Cardiac muscle cell (in vitro differentiated cells and primary cell): ENCODE data around the gene CAPNS1. TPM values are rescaled to one million over a fixed set of nuclear protein-coding genes. Genes with fewer than 3 reads are reported as not detected.
A peak's percentile ranks its signal among the peaks of the same experiment; 100 is the strongest.
"Not testable (repeated sequence)": the region's sequence is repeated elsewhere in the genome, so short reads cannot be mapped to it uniquely, and the experiment has no call there.

Experiments
- DNase-seq, 2 donors: peaks; one replicate each; pipeline versions ENCODE4 v3.0.0 to v3.0.0-alpha.2; 2010 to 2017; ENCODE audit warnings: low read depth in 1 of 2, low spot score in 1 of 2
- H3K27ac ChIP-seq: fragments of 200-600 bp; sonication (generic); 2 replicates; pipeline ENCODE4 v1.5.1; 2016
- H3K27me3 ChIP-seq: fragments of 200-600 bp; sonication (generic); 2 replicates; pipeline ENCODE4 v1.6.0; 2016; ENCODE audit warnings: control low read depth
- H3K36me3 ChIP-seq: fragments of 200-600 bp; sonication (generic); 2 replicates; pipeline ENCODE4 v1.5.1; 2016; ENCODE audit warnings: control low read depth
- H3K4me1 ChIP-seq: fragments of 200-600 bp; sonication (generic); 2 replicates; pipeline ENCODE4 v1.8.1; 2017; ENCODE audit warnings: low read depth, mild to moderate bottlenecking, mixed run types
- H3K4me3 ChIP-seq: fragments of 200-600 bp; sonication (generic); 2 replicates; pipeline ENCODE4 v1.5.1; 2016; ENCODE audit warnings: mild to moderate bottlenecking
- H3K9me3 ChIP-seq: fragments of 200-600 bp; sonication (generic); 2 replicates; pipeline ENCODE4 v1.5.1; 2017; ENCODE audit warnings: low read depth, mild to moderate bottlenecking, control low read depth
- polyA plus RNA-seq: library from polyadenylated mRNA; unstranded; fragments of >200 nt; fragmentation: Nextera tagmentation; extraction: Ambion mirVana; gene quantifications from 2 replicates; pipeline ENCODE4 v1.2.1, GENCODE V29; 2016
- total RNA-seq: library from RNA; depleted of rRNA; stranded (reverse); fragments of >200 nt; gene quantifications from 2 replicates; pipeline ENCODE4 v1.2.3, GENCODE V29; 2016
- TF ChIP-seq, protein P1 (sequence below): IDR thresholded peaks from 2 replicates; pipeline ENCODE4 v1.5.1; 2012; ENCODE audit warnings: low read depth, mild to moderate bottlenecking, low read length

CAPNS1 gene
- total and polyA plus RNA-seq, 2 experiments from 2014 or later, result 198 to 413 TPM

DNA sequence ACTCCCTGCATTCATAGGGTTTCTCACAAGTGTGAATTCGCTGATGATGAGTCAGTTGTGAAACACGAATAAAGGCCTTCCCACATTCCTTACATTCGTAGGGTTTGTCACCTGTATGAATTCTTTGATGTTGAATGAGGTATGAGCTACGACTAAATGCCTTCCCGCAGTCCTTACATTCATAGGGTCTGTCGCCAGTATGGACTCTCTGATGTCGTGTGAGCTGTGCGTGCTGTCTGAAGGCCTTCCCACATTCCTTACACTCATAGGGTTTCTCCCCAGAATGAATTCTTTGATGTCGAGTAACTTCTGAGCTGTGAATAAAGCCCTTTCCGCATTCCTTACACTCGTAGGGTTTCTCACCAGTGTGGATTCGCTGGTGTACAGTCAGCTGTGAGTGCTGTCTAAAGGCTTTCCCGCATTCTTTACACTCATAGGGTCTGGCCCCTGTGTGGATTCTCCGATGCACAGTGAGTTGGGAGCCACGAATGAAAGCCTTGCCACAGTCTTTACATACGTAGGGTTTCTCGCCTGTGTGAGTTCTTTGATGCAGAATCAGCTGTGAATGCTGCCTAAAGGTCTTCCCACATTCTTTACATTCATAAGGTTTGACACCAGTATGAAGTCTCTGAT, 42.9 kb downstream of the CAPNS1 start:
- Histone ChIP-seq H3K4me1 (no peaks in the 10 kb centered on the region), H3K36me3 (no peaks in the 10 kb centered on the region), H3K4me3 (no peak overlapping the region), H3K9me3 (no peaks in the 10 kb centered on the region), H3K27ac (peak overlapping the region; percentile 83), H3K27me3 (no peaks in the 10 kb centered on the region)
- DNase-seq, result peak; percentile 3 to 33
- TF ChIP-seq, protein P1, sequence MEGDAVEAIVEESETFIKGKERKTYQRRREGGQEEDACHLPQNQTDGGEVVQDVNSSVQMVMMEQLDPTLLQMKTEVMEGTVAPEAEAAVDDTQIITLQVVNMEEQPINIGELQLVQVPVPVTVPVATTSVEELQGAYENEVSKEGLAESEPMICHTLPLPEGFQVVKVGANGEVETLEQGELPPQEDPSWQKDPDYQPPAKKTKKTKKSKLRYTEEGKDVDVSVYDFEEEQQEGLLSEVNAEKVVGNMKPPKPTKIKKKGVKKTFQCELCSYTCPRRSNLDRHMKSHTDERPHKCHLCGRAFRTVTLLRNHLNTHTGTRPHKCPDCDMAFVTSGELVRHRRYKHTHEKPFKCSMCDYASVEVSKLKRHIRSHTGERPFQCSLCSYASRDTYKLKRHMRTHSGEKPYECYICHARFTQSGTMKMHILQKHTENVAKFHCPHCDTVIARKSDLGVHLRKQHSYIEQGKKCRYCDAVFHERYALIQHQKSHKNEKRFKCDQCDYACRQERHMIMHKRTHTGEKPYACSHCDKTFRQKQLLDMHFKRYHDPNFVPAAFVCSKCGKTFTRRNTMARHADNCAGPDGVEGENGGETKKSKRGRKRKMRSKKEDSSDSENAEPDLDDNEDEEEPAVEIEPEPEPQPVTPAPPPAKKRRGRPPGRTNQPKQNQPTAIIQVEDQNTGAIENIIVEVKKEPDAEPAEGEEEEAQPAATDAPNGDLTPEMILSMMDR, result no peak

DNA sequence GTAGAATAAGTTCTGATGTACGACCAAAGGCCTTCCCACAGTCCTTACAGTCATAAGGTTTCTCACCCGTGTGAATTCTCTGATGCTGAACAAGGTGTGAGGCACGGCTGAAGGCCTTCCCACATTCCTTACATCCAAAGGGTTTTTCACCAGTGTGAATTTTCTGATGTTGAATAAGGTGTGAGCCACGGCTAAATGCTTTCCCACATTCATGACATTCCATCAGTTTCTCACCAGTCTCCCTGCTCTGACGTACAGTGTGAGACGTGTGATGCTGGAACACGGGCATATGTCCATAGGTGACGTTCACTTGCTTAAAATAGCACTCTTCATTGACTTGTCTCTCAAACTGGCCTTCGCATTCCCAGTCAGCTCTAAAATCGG, 43.4 kb downstream of the CAPNS1 start:
- H3K9me3 ChIP-seq, result no peaks in the 10 kb centered on the region
- H3K27me3 ChIP-seq, result no peaks in the 10 kb centered on the region
- peak overlapping the region; percentile 83 for H3K27ac ChIP-seq
- DNase-seq, result peak; percentile 6 to 19
- no peak overlapping the region for H3K4me3 ChIP-seq
- TF ChIP-seq, protein P1, result no peak
- H3K36me3 ChIP-seq, result no peaks in the 10 kb centered on the region
- H3K4me1 ChIP-seq, result no peaks in the 10 kb centered on the region

DNA sequence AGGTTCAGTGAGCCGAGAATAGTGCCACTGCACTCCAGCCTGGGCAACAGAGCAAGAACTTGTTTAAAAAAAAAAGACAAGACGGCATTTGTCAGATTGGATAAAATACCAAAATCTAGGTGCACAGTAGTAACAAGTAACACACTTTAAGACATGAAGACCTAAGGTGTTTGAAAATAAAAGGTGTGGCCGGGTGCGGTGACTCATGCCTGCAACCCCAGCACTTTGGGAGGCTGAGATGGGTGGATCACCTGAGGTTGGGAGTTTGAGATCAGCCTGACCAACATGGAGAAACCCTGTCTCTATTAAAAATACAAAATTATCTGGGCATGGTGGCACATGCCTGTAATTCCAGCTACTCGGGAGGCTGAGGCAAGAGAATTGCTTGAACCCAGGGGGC, 46.9 kb downstream of the CAPNS1 start:
- not testable (repeated sequence) for H3K4me3 ChIP-seq, DNase-seq, H3K27me3 ChIP-seq, H3K27ac ChIP-seq, H3K4me1 ChIP-seq, H3K9me3 ChIP-seq, H3K36me3 ChIP-seq

DNA sequence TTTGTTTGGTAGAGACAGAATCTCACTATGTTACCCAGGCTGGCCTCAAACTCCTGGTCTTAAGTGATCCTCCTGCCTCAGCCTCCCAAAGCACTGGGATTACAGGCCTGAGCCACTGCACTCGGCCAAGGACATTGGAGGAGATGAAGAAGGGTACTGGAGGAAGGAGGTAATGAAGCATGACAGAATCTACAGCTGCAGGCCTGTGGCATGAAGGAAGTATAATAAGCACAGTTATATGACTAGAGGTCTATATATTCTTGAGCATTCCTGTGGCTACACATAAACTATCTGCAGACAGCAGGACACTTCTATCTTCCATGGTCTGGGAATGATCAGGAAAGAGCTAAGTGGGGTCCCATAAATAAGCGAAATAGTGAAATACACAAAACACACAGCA, 56.4 kb downstream of the CAPNS1 start:
- Histone ChIP-seq H3K27me3 (no peaks in the 10 kb centered on the region), H3K4me1 (no peaks in the 10 kb centered on the region), H3K9me3 (no peaks in the 10 kb centered on the region), H3K4me3 (no peak overlapping the region), H3K36me3 (no peaks in the 10 kb centered on the region), H3K27ac (no peak overlapping the region)
- TF ChIP-seq, protein P1, result no peak
- DNase-seq, result no peak

DNA sequence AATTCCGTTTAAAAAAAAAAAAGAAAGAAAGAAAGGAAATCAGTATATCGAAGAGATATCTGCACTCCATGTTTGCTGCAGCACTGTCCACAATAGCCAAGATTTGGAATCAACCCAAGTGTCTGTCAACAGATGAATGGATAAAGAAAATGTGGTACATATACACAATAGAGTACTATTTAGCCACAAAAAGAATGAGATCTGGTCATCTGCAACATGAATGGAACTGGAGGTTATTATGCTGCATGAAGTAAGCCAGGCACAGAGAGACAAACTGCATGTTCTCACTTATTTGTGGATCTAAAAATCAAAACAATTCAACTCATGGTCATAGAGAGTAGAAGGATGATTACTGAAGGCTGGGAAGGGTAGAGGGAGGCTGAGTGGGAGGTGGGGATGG, 58.3 kb downstream of the CAPNS1 start:
- DNase-seq, result peak in 1 of 2 donors; percentile 4

More for the DNA sequence above, 58.3 kb downstream of the CAPNS1 start:
- no peaks in the 10 kb centered on the region for H3K27me3 ChIP-seq
- no peak overlapping the region for H3K27ac ChIP-seq
- no peak overlapping the region for H3K4me3 ChIP-seq
- H3K4me1 ChIP-seq, result no peaks in the 10 kb centered on the region
- no peaks in the 10 kb centered on the region for H3K36me3 ChIP-seq
- H3K9me3 ChIP-seq, result no peaks in the 10 kb centered on the region
- TF ChIP-seq, protein P1, result no peak

Other genes with a start within 250 kb of the CAPNS1 start
- 3.7 and 5.1 TPM in 2 replicates for gene NFKBID, start 239.5 kb upstream of the CAPNS1 start, total RNA-seq
- 6.4 and 8.5 TPM in 2 replicates for gene NFKBID, start 239.5 kb upstream of the CAPNS1 start, polyA plus RNA-seq
- 2.5 TPM in 1 of 2 replicates, not detected in the other for gene HCST, start 237.5 kb upstream of the CAPNS1 start, total RNA-seq
- 2.1 and 2.4 TPM in 2 replicates for gene HCST, start 237.5 kb upstream of the CAPNS1 start, polyA plus RNA-seq
- 2.9 TPM in 1 of 2 replicates, not detected in the other for gene TYROBP, start 231.8 kb upstream of the CAPNS1 start, total RNA-seq
- gene TYROBP, start 231.8 kb upstream of the CAPNS1 start, polyA plus RNA-seq, result 0.79 TPM in 1 of 2 replicates, not detected in the other
- gene LRFN3, start 203.7 kb upstream of the CAPNS1 start, total RNA-seq, result 13.4 and 14.3 TPM in 2 replicates
- 10.3 and 16.0 TPM in 2 replicates for gene LRFN3, start 203.7 kb upstream of the CAPNS1 start, polyA plus RNA-seq
- 49.6 and 58.0 TPM in 2 replicates for gene SDHAF1, start 144.9 kb upstream of the CAPNS1 start, total RNA-seq
- 31.9 and 36.2 TPM in 2 replicates for gene SDHAF1, start 144.9 kb upstream of the CAPNS1 start, polyA plus RNA-seq
- 6.2 and 6.3 TPM in 2 replicates for gene SYNE4, start 131.3 kb upstream of the CAPNS1 start, total RNA-seq
- 8.7 and 11.4 TPM in 2 replicates for gene SYNE4, start 131.3 kb upstream of the CAPNS1 start, polyA plus RNA-seq
- 52.2 and 79.0 TPM in 2 replicates for gene ALKBH6, start 125.9 kb upstream of the CAPNS1 start, total RNA-seq
- gene ALKBH6, start 125.9 kb upstream of the CAPNS1 start, polyA plus RNA-seq, result 39.6 and 66.9 TPM in 2 replicates
- 7.1 and 10.9 TPM in 2 replicates for gene CLIP3, start 107.2 kb upstream of the CAPNS1 start, total RNA-seq
- gene CLIP3, start 107.2 kb upstream of the CAPNS1 start, polyA plus RNA-seq, result 18.9 and 26.4 TPM in 2 replicates
- gene THAP8, start 85.8 kb upstream of the CAPNS1 start, total RNA-seq, result 18.9 and 37.0 TPM in 2 replicates
- 24.8 and 32.5 TPM in 2 replicates for gene THAP8, start 85.8 kb upstream of the CAPNS1 start, polyA plus RNA-seq
- 3.9 and 13.4 TPM in 2 replicates for gene WDR62, start 85.2 kb upstream of the CAPNS1 start, total RNA-seq
- gene WDR62, start 85.2 kb upstream of the CAPNS1 start, polyA plus RNA-seq, result 2.1 and 9.1 TPM in 2 replicates
- gene OVOL3, start 28.9 kb upstream of the CAPNS1 start, total RNA-seq, result not detected in 2 replicates
- 0.36 TPM in 1 of 2 replicates, not detected in the other for gene OVOL3, start 28.9 kb upstream of the CAPNS1 start, polyA plus RNA-seq
- gene POLR2I, start 25.2 kb upstream of the CAPNS1 start, total RNA-seq, result 64.5 and 130 TPM in 2 replicates
- gene POLR2I, start 25.2 kb upstream of the CAPNS1 start, polyA plus RNA-seq, result 224 and 229 TPM in 2 replicates
- gene TBCB, start 24.6 kb upstream of the CAPNS1 start, total RNA-seq, result 177 and 261 TPM in 2 replicates
- 202 and 268 TPM in 2 replicates for gene TBCB, start 24.6 kb upstream of the CAPNS1 start, polyA plus RNA-seq
- gene COX7A1, start 12.4 kb downstream of the CAPNS1 start, total RNA-seq, result 1.2 TPM in 1 of 2 replicates, not detected in the other
- 1.4 and 6.5 TPM in 2 replicates for gene COX7A1, start 12.4 kb downstream of the CAPNS1 start, polyA plus RNA-seq
- gene ZNF565, start 74.6 kb downstream of the CAPNS1 start, total RNA-seq, result 1.2 and 2.5 TPM in 2 replicates
- 3.8 and 4.4 TPM in 2 replicates for gene ZNF565, start 74.6 kb downstream of the CAPNS1 start, polyA plus RNA-seq
- 57.4 and 83.4 TPM in 2 replicates for gene ZNF146, start 75.0 kb downstream of the CAPNS1 start, total RNA-seq
- 39.8 and 57.0 TPM in 2 replicates for gene ZNF146, start 75.0 kb downstream of the CAPNS1 start, polyA plus RNA-seq
- gene ZFP14, start 239.1 kb downstream of the CAPNS1 start, total RNA-seq, result 4.5 and 7.7 TPM in 2 replicates
- gene ZFP14, start 239.1 kb downstream of the CAPNS1 start, polyA plus RNA-seq, result 3.5 and 7.7 TPM in 2 replicates